Measurements from ENCODE around the gene MRPL23.
A peak's percentile ranks its signal among the peaks of the same experiment; 100 is the strongest.

The MRPL23 gene

DNA sequence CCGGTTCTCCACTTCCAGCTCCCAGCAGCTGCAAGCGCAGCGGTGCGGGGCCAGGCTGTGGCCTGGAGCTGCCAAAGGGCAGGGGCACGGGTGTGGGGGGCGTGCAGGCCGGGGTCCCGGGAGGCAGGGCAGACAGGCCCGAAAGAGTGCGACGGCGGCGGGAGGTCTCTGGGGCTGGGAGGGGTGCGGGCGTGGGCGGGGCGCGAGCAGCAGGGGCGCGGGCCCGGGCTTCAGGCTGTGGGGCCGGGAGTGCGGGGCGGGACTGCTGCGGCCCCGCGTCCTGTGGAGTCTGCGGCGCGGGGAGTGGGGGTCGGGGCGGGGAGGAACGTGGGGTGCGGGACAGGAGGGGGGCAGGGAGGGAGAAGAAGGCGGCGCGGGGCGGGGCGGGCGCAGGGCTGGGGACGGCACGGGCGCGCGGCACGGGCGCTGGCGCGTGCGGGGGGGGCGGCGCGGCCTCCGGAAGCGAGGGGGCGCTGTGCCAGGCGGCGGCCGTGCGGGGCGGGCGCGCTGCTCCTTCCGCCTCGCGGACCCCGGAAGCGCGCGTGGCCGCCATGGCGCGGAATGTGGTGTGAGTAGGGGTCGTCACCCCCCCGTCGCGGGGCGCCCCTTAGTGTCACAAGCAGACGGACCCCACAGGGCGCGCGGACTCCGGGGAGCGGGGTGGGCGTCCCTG, at the start of gene MRPL23:
Gene MRPL23, plus strand, starts transcription at position 521 of the 673 bp plus-strand sequence. Its CDS starts 31 bp downstream, at position 552.
- H3K9ac ChIP-seq (ENCODE audit: low read depth, low read length), result no peak within 1 kb of the TSS
- H3K27ac ChIP-seq (ENCODE audit: low read length), result no peak within 1 kb of the TSS
- H3K27me3 ChIP-seq (ENCODE audit: insufficient read depth, low read length), result no peaks in the 10 kb centered on the region
- no peaks in the 10 kb centered on the region for H3K4me1 ChIP-seq (ENCODE audit: insufficient read depth, low read length)
- H3K9me3 ChIP-seq (ENCODE audit: insufficient read depth, low read depth, low read length), result no peaks in the 10 kb centered on the region
- H3K4me3 ChIP-seq (ENCODE audit: low read length), result no peak within 1 kb of the TSS
- H3K36me3 ChIP-seq (ENCODE audit: insufficient read depth, low read depth, low read length), result no peaks in the 10 kb centered on the region

DNA sequence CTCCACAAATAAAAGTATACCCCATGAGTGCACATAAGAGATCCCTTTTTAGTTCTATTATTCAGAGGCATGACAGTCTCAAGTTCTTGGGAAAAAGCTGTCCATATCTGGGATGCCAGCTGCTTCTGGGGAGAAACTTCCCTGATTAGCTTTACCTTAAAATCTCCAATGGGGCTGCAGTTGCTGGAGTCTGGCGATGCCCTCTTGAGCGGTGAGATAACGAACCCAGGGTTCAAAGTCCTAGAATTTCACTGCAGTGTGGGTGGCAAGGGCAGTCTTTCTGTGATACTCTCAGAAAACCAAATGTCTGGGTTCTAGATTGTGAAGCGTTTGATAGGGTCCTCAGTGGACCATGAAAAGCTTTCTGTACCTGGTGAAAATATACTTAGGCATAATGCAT, 48.0 kb upstream of the MRPL23 start:
- no peaks in the 10 kb centered on the region for H3K9me3 ChIP-seq (ENCODE audit: insufficient read depth, low read depth, low read length)
- no peak overlapping the region for H3K4me3 ChIP-seq (ENCODE audit: low read length)
- no peak overlapping the region for H3K9ac ChIP-seq (ENCODE audit: low read depth, low read length)
- H3K4me1 ChIP-seq (ENCODE audit: insufficient read depth, low read length), result peaks cover 4% of the 10 kb centered on the region; the same call in 1 of the 2 replicates
- H3K36me3 ChIP-seq (ENCODE audit: insufficient read depth, low read depth, low read length), result no peaks in the 10 kb centered on the region
- H3K27ac ChIP-seq (ENCODE audit: low read length), result no peak overlapping the region
- H3K27me3 ChIP-seq (ENCODE audit: insufficient read depth, low read length), result no peaks in the 10 kb centered on the region

DNA sequence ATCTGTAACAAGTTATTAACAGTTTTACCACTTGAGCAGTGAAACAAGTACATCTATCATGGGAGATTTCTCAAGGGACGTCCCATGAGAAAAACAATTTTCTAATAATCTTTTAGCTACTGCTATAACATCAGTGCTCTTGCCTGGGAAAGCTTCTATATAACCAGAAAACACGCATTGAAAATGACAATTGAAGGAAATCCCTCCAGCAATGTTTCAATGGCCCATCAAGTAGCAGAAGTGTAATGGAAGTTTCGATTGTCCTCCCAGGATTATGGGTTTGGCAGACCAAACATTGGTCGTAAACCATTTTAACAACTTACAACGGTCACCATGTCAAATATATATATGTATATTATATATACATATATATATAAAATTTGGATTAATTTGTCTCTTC, 47.4 kb upstream of the MRPL23 start:
- H3K4me3 ChIP-seq (ENCODE audit: low read length), result no peak overlapping the region
- H3K36me3 ChIP-seq (ENCODE audit: insufficient read depth, low read depth, low read length), result no peaks in the 10 kb centered on the region
- H3K27me3 ChIP-seq (ENCODE audit: insufficient read depth, low read length), result no peaks in the 10 kb centered on the region

DNA sequence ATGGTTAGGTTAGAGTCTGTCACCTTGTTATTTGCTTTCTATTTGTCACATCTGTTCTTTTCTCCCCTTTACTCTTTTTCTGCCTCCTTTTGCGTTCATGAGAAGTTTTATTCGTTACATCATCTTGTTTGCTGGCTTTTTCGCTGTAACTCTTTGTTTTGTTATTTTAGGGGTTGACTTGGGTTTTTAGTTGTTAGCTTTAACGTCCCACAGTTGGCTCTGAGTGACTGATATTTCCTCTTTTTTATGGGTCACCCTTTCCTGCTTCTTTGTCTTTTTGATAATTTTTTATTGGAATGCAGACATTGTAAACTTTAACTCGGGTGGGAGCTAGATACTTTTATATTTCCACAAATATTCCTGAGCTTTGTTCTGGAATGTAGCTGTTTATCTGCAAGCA, 41.0 kb upstream of the MRPL23 start:
- peak overlapping the region; percentile 25; the same call in 1 of the 2 replicates for H3K9ac ChIP-seq (ENCODE audit: low read depth, low read length)
- H3K27ac ChIP-seq (ENCODE audit: low read length), result no peak overlapping the region
- H3K4me3 ChIP-seq (ENCODE audit: low read length), result no peak overlapping the region
- H3K27me3 ChIP-seq (ENCODE audit: insufficient read depth, low read length), result no peaks in the 10 kb centered on the region
- H3K36me3 ChIP-seq (ENCODE audit: insufficient read depth, low read depth, low read length), result no peaks in the 10 kb centered on the region
- peaks cover 22% of the 10 kb centered on the region for H3K4me1 ChIP-seq (ENCODE audit: insufficient read depth, low read length)
- no peaks in the 10 kb centered on the region for H3K9me3 ChIP-seq (ENCODE audit: insufficient read depth, low read depth, low read length)

More for the DNA sequence above, 47.4 kb upstream of the MRPL23 start:
- no peak overlapping the region for H3K9ac ChIP-seq (ENCODE audit: low read depth, low read length)
- H3K4me1 ChIP-seq (ENCODE audit: insufficient read depth, low read length), result peaks cover 4% of the 10 kb centered on the region; the same call in 1 of the 2 replicates
- no peak overlapping the region for H3K27ac ChIP-seq (ENCODE audit: low read length)
- H3K9me3 ChIP-seq (ENCODE audit: insufficient read depth, low read depth, low read length), result no peaks in the 10 kb centered on the region

DNA sequence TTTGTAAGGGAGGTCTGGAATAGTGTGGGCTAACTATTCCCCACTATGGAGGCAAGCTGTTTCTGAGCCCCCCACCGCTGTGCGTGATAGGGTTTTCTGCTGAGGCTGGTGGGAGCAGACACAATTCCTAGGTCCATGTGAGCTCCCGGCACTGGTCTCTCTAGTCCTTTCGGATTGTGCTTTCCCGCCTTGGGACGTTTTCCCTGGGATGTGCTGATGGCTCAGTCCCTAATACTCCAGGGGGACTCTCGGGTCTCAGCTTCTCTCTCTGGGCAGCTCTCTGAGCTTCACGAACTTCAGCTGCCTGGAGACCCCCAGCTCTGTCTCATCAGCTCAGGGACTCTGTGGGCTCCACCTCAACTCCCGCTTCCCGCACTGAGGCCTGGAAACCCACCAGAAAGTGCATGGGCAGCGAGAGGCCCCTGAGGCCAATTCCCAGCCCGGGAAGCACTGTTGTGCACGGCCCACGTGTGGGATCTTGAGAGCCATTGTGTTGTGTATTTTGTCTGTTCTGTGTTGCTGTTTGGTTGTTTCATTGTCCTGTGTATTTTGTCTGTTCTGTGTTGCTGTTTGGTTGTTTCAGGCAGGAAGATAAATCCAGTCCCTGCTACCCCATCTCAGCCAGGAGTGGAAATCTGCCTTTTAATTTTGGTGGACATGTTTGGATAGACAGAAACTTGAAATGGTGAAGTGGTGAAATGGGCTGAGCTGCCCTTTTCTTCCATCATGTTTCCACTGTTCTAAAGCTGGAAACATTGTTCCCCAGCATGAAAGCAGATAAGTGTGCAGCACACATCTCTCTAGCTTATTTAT, 40.3 kb upstream of the MRPL23 start:
- Histone ChIP-seq H3K9me3 (ENCODE audit: insufficient read depth, low read depth, low read length) (no peaks in the 10 kb centered on the region), H3K27ac (ENCODE audit: low read length) (no peak overlapping the region), H3K4me1 (ENCODE audit: insufficient read depth, low read length) (peaks cover 19% of the 10 kb centered on the region), H3K27me3 (ENCODE audit: insufficient read depth, low read length) (no peaks in the 10 kb centered on the region), H3K4me3 (ENCODE audit: low read length) (no peak overlapping the region), H3K9ac (ENCODE audit: low read depth, low read length) (peak overlapping the region; percentile 25; the same call in 1 of the 2 replicates), H3K36me3 (ENCODE audit: insufficient read depth, low read depth, low read length) (no peaks in the 10 kb centered on the region)

DNA sequence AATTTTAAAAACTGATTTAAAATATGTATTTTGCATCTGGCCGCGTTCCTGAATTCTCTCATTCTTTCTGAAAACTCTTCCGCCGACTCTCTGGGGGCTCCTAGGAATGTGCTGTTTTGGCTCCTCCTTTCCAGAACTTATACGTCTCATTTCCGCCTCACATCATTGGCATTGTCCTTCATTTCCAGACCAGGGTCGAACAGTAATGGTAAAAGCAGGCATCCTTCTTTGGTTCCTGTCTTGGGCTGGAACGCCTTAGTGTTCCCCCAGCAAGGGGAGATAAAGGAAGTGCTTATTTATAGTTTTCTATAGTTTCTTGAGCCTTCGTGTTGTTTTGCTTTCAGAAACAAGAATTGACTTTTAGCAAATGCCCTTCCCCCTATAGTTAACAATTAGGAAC, 38.5 kb upstream of the MRPL23 start:
- Histone ChIP-seq H3K9ac (ENCODE audit: low read depth, low read length) (no peak overlapping the region; the same call in 1 of the 2 replicates), H3K9me3 (ENCODE audit: insufficient read depth, low read depth, low read length) (no peaks in the 10 kb centered on the region), H3K27ac (ENCODE audit: low read length) (no peak overlapping the region), H3K36me3 (ENCODE audit: insufficient read depth, low read depth, low read length) (no peaks in the 10 kb centered on the region), H3K4me3 (ENCODE audit: low read length) (no peak overlapping the region), H3K27me3 (ENCODE audit: insufficient read depth, low read length) (no peaks in the 10 kb centered on the region), H3K4me1 (ENCODE audit: insufficient read depth, low read length) (peaks cover 19% of the 10 kb centered on the region)

DNA sequence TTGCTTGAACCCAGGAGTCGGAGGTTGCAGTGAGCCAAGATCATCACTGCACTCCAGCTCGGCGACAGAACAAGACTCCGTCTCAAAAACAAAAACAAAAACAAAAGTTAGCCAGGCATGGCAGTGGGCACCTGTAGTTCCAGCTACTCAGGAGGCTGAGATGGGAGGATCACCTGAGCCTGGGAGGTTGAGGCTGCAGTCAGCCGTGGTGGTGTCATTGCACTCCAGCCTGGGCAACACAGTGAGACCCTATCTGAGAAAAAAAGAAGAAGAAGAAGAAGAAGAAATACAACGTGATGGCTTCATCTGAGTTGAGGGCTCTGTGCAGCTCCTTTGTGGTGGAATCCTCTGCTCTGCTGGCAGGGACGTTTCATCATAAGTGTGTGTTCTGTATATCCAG, 37.6 kb upstream of the MRPL23 start:
- Histone ChIP-seq H3K4me3 (ENCODE audit: low read length) (no peak overlapping the region), H3K4me1 (ENCODE audit: insufficient read depth, low read length) (peaks cover 19% of the 10 kb centered on the region), H3K27me3 (ENCODE audit: insufficient read depth, low read length) (no peaks in the 10 kb centered on the region), H3K27ac (ENCODE audit: low read length) (no peak overlapping the region), H3K9me3 (ENCODE audit: insufficient read depth, low read depth, low read length) (no peaks in the 10 kb centered on the region), H3K9ac (ENCODE audit: low read depth, low read length) (no peak overlapping the region), H3K36me3 (ENCODE audit: insufficient read depth, low read depth, low read length) (no peaks in the 10 kb centered on the region)

DNA sequence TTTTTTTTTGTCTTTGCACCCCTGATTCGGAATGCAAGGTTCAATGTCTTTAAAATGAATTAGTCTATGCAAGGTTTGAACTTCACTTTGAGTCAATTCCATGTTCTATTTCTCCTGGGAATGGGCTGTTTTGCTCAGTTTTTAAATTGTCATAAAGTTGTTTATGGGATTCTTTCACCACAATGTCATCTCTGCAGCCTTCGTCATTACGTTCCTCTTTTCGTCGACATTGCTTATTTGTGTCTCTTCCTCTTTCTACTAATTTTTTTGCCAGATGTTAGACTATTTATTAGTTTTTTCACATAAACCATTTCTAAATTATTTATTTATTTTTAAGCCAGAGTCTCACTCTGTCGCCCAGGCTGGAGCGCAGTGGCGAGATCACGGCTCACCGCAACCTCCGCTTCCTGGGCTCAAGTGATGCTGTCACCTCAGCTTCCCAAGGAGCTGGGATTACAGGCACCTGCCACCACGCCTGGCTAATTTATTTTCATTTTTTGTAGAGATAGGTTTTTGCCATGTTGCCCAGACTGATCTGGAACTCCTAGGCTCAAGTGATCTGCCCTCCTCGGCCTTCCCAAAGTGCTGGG, 34.7 kb upstream of the MRPL23 start:
- Histone ChIP-seq H3K27me3 (ENCODE audit: insufficient read depth, low read length) (no peaks in the 10 kb centered on the region), H3K9ac (ENCODE audit: low read depth, low read length) (no peak overlapping the region), H3K27ac (ENCODE audit: low read length) (no peak overlapping the region), H3K4me3 (ENCODE audit: low read length) (no peak overlapping the region), H3K36me3 (ENCODE audit: insufficient read depth, low read depth, low read length) (no peaks in the 10 kb centered on the region), H3K4me1 (ENCODE audit: insufficient read depth, low read length) (peaks cover 11% of the 10 kb centered on the region; the same call in 1 of the 2 replicates), H3K9me3 (ENCODE audit: insufficient read depth, low read depth, low read length) (no peaks in the 10 kb centered on the region)

DNA sequence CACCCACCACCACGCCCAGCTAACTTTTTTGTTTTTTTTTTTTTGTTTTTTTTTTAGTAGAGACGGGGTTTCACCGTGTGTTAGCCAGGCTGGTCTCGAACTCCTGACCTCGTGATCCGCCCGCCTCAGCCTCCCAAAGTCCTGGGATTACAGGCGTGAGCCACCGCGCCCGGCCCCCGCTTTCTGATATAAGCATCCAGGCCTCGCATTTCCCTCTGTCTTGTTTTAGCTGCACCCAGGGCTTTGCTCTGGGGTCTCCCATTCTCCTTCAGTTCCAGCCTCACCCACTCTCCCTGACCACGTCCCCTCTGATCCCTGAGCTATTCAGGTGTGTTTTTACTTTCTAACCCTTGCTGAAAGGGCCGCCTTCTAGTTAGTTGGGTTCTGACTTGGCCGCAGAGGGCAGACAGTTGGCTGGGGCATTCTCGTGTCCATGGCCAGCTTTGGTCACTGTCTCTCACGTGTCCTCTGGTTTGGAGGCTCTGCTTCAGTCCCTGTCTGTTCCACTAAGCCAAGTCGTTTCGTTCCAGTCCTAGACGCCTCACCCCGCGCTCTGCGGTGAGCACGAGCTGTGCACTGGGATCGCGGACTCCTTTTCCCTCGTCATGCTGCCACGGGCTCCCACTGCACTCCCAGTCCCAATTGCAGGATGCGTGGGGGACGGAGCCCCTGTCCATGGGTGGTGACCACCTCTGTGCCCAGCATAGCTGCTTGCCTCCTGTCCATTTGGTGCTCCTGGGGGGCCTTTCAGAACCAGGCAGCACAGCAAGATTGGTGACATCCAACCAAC, 33.7 kb upstream of the MRPL23 start:
- Histone ChIP-seq H3K27me3 (ENCODE audit: insufficient read depth, low read length) (no peaks in the 10 kb centered on the region), H3K4me1 (ENCODE audit: insufficient read depth, low read length) (peaks cover 4% of the 10 kb centered on the region; the same call in 1 of the 2 replicates), H3K9me3 (ENCODE audit: insufficient read depth, low read depth, low read length) (no peaks in the 10 kb centered on the region), H3K9ac (ENCODE audit: low read depth, low read length) (no peak overlapping the region), H3K36me3 (ENCODE audit: insufficient read depth, low read depth, low read length) (no peaks in the 10 kb centered on the region), H3K27ac (ENCODE audit: low read length) (no peak overlapping the region), H3K4me3 (ENCODE audit: low read length) (no peak overlapping the region)

DNA sequence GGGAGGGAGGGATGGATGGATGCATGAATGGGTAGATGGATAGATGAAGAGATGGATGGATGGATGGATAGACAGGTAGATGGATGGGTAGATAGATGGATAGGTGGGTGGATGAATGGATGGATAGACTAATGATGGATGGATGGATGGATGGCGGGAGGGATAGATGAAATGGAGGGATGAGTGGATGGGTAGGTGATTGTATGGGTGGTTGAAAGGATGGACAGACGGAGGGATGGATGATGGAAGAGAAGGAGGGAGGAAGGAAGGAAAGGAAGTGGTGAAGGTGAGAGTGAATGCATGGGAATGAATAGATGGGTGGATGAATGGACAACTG, 31.4 kb upstream of the MRPL23 start:
- no peak overlapping the region for H3K9ac ChIP-seq (ENCODE audit: low read depth, low read length)
- no peak overlapping the region for H3K27ac ChIP-seq (ENCODE audit: low read length)
- H3K27me3 ChIP-seq (ENCODE audit: insufficient read depth, low read length), result no peaks in the 10 kb centered on the region
- no peaks in the 10 kb centered on the region for H3K9me3 ChIP-seq (ENCODE audit: insufficient read depth, low read depth, low read length)
- H3K4me3 ChIP-seq (ENCODE audit: low read length), result no peak overlapping the region
- no peaks in the 10 kb centered on the region for H3K4me1 ChIP-seq (ENCODE audit: insufficient read depth, low read length)
- H3K36me3 ChIP-seq (ENCODE audit: insufficient read depth, low read depth, low read length), result no peaks in the 10 kb centered on the region

DNA sequence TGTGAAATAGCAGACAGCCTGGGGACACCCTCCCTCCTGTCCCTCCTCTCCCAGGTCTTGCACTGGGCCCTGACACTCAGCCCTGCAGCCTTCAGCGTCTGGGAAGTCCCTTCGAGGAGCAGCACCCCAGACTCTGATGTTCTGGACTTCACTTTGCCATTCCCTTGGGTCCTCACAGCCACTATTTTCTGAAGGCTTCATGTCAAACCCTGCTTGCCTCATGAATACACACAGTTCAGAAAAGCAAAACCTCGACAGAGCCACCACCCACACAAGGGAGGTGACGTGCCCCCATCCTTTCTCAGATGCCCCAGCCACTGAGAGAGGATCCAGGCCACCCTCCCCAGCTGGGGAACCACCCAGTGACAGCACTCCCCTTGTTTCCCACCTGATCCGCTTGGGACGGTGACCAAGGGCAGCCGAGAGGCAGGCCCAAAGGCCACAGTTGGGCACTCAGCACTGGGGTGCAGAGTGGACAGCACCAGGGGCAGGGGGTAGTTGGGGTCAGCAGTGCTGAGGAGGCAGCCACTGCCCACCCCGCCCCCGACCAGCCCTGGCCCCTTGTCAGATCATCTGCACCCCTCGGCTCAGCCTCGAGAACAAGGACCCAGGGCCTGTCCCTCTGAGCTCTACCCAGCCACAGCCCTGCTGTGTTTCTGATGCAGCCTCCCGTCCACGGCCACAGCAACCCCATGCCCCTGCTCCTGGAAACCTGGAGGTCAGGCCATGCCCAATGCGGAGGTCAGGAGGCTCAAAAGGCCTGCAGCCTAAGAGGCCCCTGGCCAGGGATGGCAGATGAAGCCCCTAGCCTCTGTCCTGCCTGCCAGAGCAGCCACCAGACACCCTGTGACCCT, 30.8 kb upstream of the MRPL23 start:
- Histone ChIP-seq H3K4me3 (ENCODE audit: low read length) (no peak overlapping the region), H3K27me3 (ENCODE audit: insufficient read depth, low read length) (no peaks in the 10 kb centered on the region), H3K36me3 (ENCODE audit: insufficient read depth, low read depth, low read length) (no peaks in the 10 kb centered on the region), H3K27ac (ENCODE audit: low read length) (no peak overlapping the region), H3K9me3 (ENCODE audit: insufficient read depth, low read depth, low read length) (no peaks in the 10 kb centered on the region), H3K4me1 (ENCODE audit: insufficient read depth, low read length) (no peaks in the 10 kb centered on the region), H3K9ac (ENCODE audit: low read depth, low read length) (no peak overlapping the region)

Data from iPS-20b (cell line).